ENCODE results near the gene KCNG2. TPM values are rescaled to one million over a fixed set of nuclear protein-coding genes. Genes with fewer than 3 reads are reported as not detected.
"Not testable (repeated sequence)": the region's sequence is repeated elsewhere in the genome, so short reads cannot be mapped to it uniquely, and the experiment has no call there.

Gene KCNG2
- not detected for polyA plus RNA-seq (2012; ENCODE audit: insufficient read depth, insufficient read length)

- DNase-seq (ENCODE audit: low read depth, low spot score) = no peak
- H3K4me3 ChIP-seq (ENCODE audit: low read length) = no peak within 1 kb of the TSS
These were observed at the start of gene KCNG2 for GRCh38 chr18:79797518-79798345. Gene KCNG2, plus strand, starts transcription at chr18:79797938. Its CDS starts 65,730 bp downstream, at chr18:79863668.

GRCh38 chr18:79748321-79749180 is 49.2 kb upstream of the KCNG2 start:
- H3K4me3 ChIP-seq (ENCODE audit: low read length) = no peak overlapping the region
- no peak for DNase-seq (ENCODE audit: low read depth, low spot score)

GRCh38 chr18:79749251-79750191 is 48.2 kb upstream of the KCNG2 start:
- DNase-seq (ENCODE audit: low read depth, low spot score) = no peak
- no peak overlapping the region for H3K4me3 ChIP-seq (ENCODE audit: low read length)

GRCh38 chr18:79750980-79751571 is 46.7 kb upstream of the KCNG2 start:
- H3K4me3 ChIP-seq (ENCODE audit: low read length) = no peak overlapping the region
- DNase-seq (ENCODE audit: low read depth, low spot score) = no peak

- DNase-seq (ENCODE audit: low read depth, low spot score); H3K4me3 ChIP-seq (ENCODE audit: low read length): not testable (repeated sequence)
These were observed 45.7 kb upstream of the KCNG2 start for GRCh38 chr18:79751918-79752578.

- DNase-seq (ENCODE audit: low read depth, low spot score); H3K4me3 ChIP-seq (ENCODE audit: low read length): not testable (repeated sequence)
These were observed 44.8 kb upstream of the KCNG2 start for GRCh38 chr18:79752946-79753345.

- DNase-seq (ENCODE audit: low read depth, low spot score) = no peak
- H3K4me3 ChIP-seq (ENCODE audit: low read length) = no peak overlapping the region
These were observed 44.3 kb upstream of the KCNG2 start for GRCh38 chr18:79753391-79753851.

- no peak overlapping the region for H3K4me3 ChIP-seq (ENCODE audit: low read length)
- DNase-seq (ENCODE audit: low read depth, low spot score) = no peak
These were observed 43.5 kb upstream of the KCNG2 start for GRCh38 chr18:79754022-79754761.

GRCh38 chr18:79754831-79755351 is 42.8 kb upstream of the KCNG2 start:
- no peak for DNase-seq (ENCODE audit: low read depth, low spot score)
- no peak overlapping the region for H3K4me3 ChIP-seq (ENCODE audit: low read length)

GRCh38 chr18:79755496-79756142 is 42.1 kb upstream of the KCNG2 start:
- no peak overlapping the region for H3K4me3 ChIP-seq (ENCODE audit: low read length)
- DNase-seq (ENCODE audit: low read depth, low spot score) = no peak

GRCh38 chr18:79756143-79756500 is 41.6 kb upstream of the KCNG2 start:
- no peak for DNase-seq (ENCODE audit: low read depth, low spot score)
- H3K4me3 ChIP-seq (ENCODE audit: low read length) = no peak overlapping the region

GRCh38 chr18:79756826-79757225 is 40.9 kb upstream of the KCNG2 start:
- no peak overlapping the region for H3K4me3 ChIP-seq (ENCODE audit: low read length)
- no peak for DNase-seq (ENCODE audit: low read depth, low spot score)

GRCh38 chr18:79760348-79760747 is 37.4 kb upstream of the KCNG2 start:
- no peak for DNase-seq (ENCODE audit: low read depth, low spot score)
- no peak overlapping the region for H3K4me3 ChIP-seq (ENCODE audit: low read length)

- no peak overlapping the region for H3K4me3 ChIP-seq (ENCODE audit: low read length)
- DNase-seq (ENCODE audit: low read depth, low spot score) = peak; percentile 72
These were observed 36.9 kb upstream of the KCNG2 start for GRCh38 chr18:79760881-79761280.

- no peak for DNase-seq (ENCODE audit: low read depth, low spot score)
- H3K4me3 ChIP-seq (ENCODE audit: low read length) = no peak overlapping the region
These were observed 34.3 kb upstream of the KCNG2 start for GRCh38 chr18:79763407-79763806.

- DNase-seq (ENCODE audit: low read depth, low spot score) = no peak
- no peak overlapping the region for H3K4me3 ChIP-seq (ENCODE audit: low read length)
These were observed 33.6 kb upstream of the KCNG2 start for GRCh38 chr18:79764131-79764530.
